H1 (cell line): ENCODE results near the gene ETDC.

Source experiments
- ATF3 ChIP-seq: IDR thresholded peaks from 2 replicates; pipeline ENCODE4 v1.6.1; 2011; ENCODE audit warnings: low read depth, mild to moderate bottlenecking, low read length; ENCODE audit not compliant: insufficient read depth
- CBX5 ChIP-seq: fragments of 300-800, 300-1000 bp; sonication (generic); IDR thresholded peaks from 2 replicates; pipeline ENCODE4 v1.7.1; 2016; ENCODE audit warnings: antibody characterized with exemption, low read length, low read depth
- CREB1 ChIP-seq: IDR thresholded peaks from 2 replicates; pipeline ENCODE4 v1.6.1; 2012; ENCODE audit warnings: inconsistent platforms
- CTCF ChIP-seq, 3 experiments: IDR thresholded peaks; 1 replicate in 2 of 3; 2 replicates in 1 of 3; pipeline versions ENCODE4 v1.5.1 to v1.6.1; 2011; ENCODE audit warnings: low read length in 3 of 3, mild to moderate bottlenecking in 3 of 3, inconsistent platforms in 2 of 3, low read depth in 1 of 3, moderate library complexity in 1 of 3; ENCODE audit not compliant: insufficient read depth in 1 of 3; ENCODE audit errors: control extremely low read depth in 1 of 3
- MAFK ChIP-seq: IDR thresholded peaks from 2 replicates; pipeline ENCODE4 v1.6.1; 2012; ENCODE audit warnings: low read depth, mild to moderate bottlenecking, improper control_type of control experiment, low read length
- POLR2A ChIP-seq, 2 experiments: IDR thresholded peaks; 1 replicate in 1 of 2; 2 replicates in 1 of 2; pipeline ENCODE4 v1.6.1; 2011; ENCODE audit warnings: low read depth in 2 of 2, low read length in 2 of 2, mild to moderate bottlenecking in 2 of 2; ENCODE audit errors: control extremely low read depth in 1 of 2
- RXRA ChIP-seq: IDR thresholded peaks from 2 replicates; pipeline ENCODE4 v1.6.1; 2011; ENCODE audit warnings: low read depth, mild to moderate bottlenecking, low read length, moderate library complexity; ENCODE audit not compliant: insufficient read depth
- SP1 ChIP-seq: IDR thresholded peaks from 2 replicates; pipeline ENCODE4 v1.6.1; 2011; ENCODE audit warnings: low read depth, low read length
- SRF ChIP-seq: IDR thresholded peaks from 2 replicates; pipeline ENCODE4 v1.6.1; 2011; ENCODE audit warnings: mild to moderate bottlenecking, low read depth, low read length, moderate library complexity
- YY1 ChIP-seq: IDR thresholded peaks from 2 replicates; pipeline ENCODE4 v1.6.1; 2011; ENCODE audit warnings: low read depth, mild to moderate bottlenecking, low read length

- TF ChIP-seq CTCF (IDR thresholded peaks at IDR 0.05; ENCODE audit: control extremely low read depth in 1 of 3, insufficient read depth in 1 of 3, low read depth in 1 of 3, low read length in 3 of 3) (no peak), MAFK (no peak), CBX5 (no peak), YY1 (no peak), SP1 (no peak), RXRA (no peak), ATF3 (no peak), SRF (no peak), CREB1 (no peak), POLR2A (IDR thresholded peaks at IDR 0.05; ENCODE audit: control extremely low read depth in 1 of 2, low read depth in 2 of 2, low read length in 2 of 2) (no peak)
These were observed 21.4 kb downstream of the ETDC start for GRCh38 chrX:135330706-135331105.
